HG03280 (cell line): ENCODE measurements around the gene SUPT3H.

Source experiments
- ATAC-seq: cut with Tn5 transposase; IDR thresholded peaks from one replicate; pipeline ENCODE4 v1.9.1; 2021; ENCODE audit warnings: mild to moderate bottlenecking, moderate library complexity; ENCODE audit not compliant: unreplicated experiment

The SUPT3H gene

DNA sequence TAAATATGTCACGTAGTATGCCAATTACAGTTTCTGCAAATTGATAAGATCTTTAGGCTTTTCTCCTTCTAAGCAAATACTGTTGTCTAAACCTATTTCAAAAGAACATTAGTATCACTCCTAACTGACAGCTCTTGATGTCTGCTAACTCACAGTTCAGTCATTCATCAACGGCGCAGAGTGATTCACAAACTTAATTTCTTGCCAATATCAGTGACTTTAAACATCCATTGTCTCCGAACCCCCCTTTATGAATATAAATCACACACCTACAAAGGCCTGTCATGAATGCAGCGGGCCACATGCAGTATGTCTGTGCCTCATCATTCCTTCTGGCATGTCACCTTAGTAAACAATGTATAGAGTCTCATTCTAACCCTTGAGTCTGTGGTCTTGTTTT is 569.6 kb downstream of the SUPT3H start:
- no peak for ATAC-seq

- ATAC-seq = no peak
These were observed 571.1 kb downstream of the SUPT3H start for GRCh38 chr6:44806656-44807055.

GRCh38 chr6:44805238-44805846 is 572.4 kb downstream of the SUPT3H start:
- ATAC-seq = no peak

DNA sequence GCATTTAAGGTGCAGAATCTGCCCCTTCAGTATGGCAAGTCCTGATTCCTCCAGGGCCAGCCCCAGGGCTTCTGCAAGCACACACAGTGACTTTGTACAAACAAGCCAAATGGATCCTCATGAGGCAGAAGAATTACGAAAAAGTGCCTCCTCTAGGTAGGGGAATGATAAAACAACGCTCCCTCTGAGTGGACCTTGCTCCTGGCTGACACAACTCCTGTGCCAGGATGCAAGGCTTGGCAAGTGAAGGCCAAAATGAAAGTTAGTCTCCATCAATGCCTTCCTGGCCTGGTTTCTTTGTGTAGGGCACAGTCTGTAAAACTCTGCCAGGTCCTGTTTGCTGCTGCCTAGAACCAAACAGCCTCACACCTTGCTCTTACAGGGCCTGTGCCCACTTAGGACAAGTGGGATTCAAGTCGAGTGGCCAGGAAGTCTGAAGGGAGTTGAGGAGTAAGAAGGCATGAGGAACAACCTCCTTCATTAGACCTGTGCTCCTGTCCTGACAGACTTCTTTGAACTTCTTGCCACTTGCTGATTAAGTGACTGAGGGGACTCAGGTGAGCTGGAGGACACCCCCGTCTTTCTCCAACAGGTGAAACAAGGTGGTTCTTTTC is 573.1 kb downstream of the SUPT3H start:
- no peak for ATAC-seq

- ATAC-seq = no peak
These were observed 573.7 kb downstream of the SUPT3H start for GRCh38 chr6:44804016-44804415.

- ATAC-seq = no peak
These were observed 576.7 kb downstream of the SUPT3H start for GRCh38 chr6:44800784-44801592.

- no peak for ATAC-seq
These were observed 577.5 kb downstream of the SUPT3H start for GRCh38 chr6:44800171-44800783.

DNA sequence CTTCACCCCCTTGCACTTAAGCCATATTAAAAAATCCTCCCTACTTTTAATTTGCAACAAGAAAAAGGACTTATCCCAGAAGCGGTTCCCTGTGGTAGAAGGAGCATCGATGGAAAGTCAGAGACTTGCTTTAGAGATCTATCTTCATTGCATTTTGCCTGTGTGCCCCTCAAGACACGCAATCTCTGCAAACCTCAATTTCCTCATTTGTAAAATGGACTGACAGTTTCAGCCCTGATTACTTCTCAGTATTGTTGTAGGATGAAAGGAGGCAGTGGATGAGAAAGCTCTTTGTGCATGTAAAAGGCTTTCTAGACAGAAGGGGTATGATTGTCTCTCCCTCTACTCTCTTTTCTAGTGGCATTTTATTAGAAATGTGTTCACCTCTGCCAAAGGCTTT is 580.0 kb downstream of the SUPT3H start:
- ATAC-seq = no peak

- no peak for ATAC-seq
These were observed 582.4 kb downstream of the SUPT3H start for GRCh38 chr6:44795326-44795725.

GRCh38 chr6:44789806-44790205 is 587.9 kb downstream of the SUPT3H start:
- ATAC-seq = no peak

DNA sequence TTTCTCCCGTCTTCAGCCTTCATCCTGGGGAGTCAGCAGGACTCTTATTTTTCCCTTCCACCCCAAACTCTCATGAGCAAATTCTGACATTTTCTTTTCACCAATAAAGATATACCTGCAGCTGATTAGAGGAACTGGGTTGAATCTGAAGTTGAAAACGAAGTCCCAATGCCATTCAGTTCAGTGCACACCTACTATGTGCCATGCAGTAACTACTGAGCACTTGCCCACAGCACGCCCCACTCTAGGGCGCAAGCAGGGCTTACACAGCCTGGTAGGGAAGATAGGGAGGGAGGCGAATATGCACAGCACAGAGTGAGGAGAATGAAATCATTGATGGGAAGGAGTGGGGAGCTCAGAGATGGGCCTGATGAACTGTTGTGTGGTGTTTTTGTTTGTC is 588.7 kb downstream of the SUPT3H start:
- ATAC-seq = no peak

DNA sequence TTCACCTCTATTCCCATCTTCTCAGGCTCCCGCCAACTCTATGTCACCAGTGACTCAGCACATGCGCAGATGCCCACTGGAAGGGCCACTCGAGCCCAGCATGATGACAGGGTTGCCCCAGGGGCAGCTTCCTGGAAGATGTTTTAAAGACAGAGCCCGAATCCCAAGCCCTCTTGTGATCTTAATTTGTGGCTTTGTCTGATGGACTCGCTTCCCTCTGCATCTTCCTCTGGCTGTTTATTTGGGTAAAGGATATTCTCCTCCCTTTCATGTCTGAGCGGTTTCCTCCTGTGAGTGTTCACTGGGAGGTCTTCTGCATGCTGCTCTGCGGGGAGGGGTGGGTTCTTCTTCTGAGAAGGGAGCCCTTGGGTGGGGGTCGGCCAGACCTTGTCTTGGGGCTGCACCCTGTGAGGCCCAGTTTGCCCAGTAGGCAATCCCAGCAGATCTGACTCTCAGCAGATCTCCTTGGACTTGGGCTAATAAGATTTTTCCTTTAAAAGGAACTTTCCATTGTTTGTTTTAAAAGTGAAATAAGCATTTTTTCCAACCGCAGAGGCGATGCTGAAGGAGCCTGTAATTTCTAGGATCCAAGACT is 589.2 kb downstream of the SUPT3H start:
- no peak for ATAC-seq

DNA sequence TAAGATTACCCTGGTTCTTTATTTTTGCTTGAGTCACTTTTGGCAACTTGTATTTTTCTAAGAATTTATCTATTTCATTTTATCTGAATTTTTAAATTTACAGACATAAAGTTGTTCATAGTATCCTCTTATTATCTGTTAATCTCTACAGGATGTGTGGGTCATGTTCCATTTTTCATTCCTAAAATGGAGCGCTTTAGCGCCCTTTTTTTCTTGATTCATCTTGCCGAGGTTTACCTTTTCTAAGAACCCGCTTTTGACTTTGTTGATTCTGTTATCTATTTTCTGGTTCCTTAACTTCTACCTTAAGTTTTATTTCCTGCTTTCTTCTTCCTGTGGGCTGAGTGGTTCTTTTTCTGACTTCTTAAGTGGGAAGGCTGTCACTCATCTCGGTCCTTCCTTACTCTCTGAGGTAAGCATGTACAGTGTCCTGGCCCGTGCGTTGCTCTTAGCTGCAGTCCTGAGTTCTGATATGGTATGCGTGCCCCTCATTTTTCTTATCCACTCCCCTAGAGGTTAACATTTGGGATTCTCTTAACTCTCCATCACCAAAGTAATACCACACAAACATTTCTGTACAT is 590.4 kb downstream of the SUPT3H start:
- ATAC-seq = no peak

DNA sequence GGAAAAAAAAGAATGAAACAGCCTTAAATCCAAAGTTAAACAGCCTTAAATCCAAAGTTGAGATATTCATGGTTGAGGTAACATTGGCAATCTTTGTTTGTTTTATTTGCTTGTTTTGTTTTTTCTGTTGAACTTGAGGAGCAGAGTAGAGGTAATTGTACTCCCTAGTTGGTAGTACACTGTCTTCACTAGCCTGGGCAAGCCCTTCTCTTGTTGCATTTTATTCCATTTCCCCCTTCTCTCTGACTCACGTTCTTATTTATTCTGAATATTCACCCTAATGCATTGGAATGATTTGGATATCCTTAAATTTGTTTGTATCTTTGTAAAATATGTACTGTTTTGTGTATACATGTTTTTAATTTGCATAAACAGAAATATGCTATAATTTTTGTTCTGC is 592.6 kb downstream of the SUPT3H start:
- no peak for ATAC-seq

DNA sequence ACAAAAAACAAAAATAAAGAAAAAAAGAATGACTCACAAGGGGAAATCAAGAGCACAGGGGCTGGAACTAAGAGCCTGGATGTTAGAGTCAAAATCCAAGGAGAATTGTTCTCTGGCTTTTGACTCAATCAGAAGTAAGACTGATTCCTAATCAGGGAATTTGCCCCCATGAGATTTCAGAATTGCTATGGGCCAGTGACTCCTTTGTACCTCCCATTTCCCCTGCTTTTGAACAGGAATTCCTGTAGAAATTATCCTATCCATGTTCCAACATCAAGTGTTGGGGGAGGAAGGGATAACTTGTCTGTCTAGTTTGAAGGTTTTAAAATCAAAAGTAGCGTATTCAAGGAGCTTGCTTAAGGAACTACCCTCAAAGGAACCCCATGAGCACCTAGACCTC is 593.5 kb downstream of the SUPT3H start:
- ATAC-seq = no peak

DNA sequence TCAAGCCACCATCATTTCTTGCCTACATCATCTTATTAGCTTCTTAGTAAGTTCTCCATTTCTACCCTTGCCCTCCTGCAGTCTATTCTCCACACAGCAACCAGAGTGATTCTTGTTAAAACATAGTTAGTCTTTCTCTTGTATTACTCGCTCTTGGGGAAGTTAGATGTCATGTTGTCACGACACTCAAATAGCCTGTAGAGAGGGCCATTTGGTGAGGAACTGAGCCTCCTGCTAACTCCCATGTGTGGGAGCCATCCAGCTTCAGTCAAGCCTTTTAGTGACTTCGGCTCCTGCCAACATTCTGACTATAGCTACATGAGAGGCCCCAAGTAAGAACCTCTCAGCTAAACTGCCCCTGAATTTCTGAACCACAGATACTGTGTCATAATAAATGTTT is 594.8 kb downstream of the SUPT3H start:
- no peak for ATAC-seq

- ATAC-seq = no peak
These were observed 595.7 kb downstream of the SUPT3H start for GRCh38 chr6:44781912-44782597.

- no peak for ATAC-seq
These were observed 597.6 kb downstream of the SUPT3H start for GRCh38 chr6:44780161-44780560.

DNA sequence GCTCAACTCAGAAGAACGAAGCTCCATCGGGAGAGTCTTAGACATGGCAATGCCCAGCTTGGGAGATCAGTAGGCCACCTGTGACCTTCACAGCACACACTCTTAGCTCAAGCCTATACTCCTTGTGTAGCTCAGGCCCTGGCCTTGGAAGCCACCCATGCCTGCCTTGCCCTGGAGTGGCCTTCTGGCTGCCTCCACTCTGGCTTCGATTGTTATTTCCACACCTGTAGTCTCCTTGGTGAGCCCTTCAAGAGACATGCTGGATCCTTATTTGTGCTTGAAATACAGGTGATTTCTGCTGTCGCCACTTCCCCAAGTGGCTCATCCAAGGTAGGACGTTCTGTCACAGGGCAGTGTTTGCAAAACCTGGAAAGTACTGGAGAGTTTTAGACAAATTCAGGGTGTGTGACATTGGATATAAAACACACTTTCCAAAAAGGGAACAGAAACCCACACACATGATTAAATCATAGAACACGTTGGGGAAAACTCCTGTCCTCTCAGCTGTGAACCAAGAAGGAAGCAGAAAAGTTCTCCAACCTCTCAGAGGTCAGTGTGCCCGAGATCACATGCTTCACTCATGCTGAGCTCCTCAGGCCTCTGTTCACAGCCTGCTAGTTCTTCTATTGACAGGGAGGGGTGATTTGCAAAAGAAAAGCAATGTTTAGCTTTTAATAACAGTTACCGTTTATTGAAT is 598.5 kb downstream of the SUPT3H start:
- no peak for ATAC-seq
